GM19397 (cell line): ENCODE data around the gene DAP.
"Not testable (repeated sequence)": the region's sequence is repeated elsewhere in the genome, so short reads cannot be mapped to it uniquely, and the experiment has no call there.

ENCODE experiments used
- ATAC-seq: cut with Tn5 transposase; IDR thresholded peaks from one replicate; pipeline ENCODE4 v1.9.1; 2021; ENCODE audit warnings: mild to moderate bottlenecking, moderate library complexity; ENCODE audit not compliant: unreplicated experiment

The DAP gene

DNA sequence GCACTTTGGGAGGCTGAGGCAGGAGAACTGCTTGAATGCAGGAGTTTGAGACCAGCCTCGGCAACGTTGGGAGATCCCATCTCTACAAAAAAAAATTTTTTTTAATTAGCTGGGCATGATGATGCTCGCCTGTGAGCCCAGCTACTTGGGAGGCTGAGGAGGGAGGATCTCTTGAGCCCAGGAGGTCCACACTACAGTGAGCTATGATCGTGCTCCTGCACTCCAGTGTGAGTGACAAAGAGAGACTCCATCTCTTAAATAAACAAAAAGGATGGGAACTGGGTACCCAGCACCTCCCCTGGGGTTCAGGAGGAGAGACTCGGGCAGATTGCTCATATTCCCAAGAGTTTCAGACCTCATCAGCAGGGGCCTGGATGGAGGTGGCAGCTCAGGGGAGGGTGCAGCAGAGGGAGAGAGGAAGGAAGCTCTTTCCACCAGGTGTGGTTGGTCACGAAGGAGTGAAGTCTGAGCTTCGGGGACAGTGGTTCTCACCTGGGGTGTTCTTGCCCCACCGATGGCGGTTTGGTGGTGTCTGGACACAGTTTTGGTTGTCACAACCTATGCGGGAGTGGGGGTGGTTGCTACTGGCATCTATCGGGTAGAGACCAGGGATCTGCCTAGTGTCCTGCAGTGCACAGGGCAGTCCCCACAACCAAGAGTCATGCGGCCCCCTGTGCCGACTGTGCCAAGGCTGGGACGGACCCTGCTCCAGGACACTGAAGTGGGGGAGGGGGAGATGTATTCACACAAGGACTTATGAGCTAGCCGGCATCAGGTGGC lies 124.5 kb downstream of the DAP start:
- ATAC-seq: no peak

DNA sequence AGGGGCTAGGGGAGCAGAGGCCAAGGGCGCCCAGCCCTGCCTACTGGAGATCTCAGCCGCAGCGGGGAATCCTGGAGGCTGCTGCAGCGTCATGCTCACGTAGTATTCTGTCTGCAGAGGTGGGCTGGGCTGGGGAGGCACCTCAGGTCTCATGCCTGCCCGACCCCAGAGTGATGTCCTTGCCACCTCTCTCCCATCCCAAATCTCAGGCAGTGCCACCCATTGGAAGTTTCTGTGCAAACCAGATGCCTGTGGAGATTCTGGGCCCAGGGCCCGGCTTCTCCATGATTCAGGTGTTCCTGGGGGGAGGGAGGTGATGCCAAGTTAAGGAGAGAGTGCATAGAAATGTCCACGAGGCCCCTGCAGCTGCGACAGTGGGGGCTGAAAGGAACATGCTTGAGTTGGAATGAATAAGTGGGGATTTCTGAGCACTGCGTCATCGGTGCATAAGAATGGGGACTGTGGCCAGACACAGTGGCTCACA lies 125.1 kb downstream of the DAP start:
- ATAC-seq: peak; percentile 1

DNA sequence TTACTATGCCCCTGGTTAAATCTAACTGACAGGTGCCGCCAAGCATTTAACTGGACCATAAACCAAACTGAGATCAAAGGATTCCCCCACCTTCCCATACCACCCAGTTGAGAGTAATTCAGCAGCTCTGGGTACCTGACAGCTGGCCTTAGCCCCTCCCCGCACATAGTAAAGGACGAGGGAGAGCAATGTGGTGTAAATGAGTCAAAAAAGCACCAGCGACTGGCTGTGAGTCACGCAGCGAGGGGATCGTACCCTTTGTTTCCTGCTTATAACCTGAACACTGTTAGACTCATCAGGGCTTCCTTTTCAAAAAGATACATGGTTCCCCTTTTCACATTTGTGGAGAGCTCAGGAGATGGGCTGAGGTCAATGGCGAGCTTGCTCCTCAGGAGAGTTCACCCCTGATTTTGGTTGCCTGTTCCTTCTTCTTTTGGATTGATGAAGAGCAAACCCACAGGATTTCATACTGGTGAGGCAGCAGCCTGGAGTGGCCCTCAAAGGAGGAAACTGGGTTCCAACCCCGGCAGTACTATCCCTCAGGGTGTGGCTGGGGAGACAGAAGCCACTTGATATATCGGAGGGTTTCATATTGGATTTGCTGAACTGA lies 125.7 kb downstream of the DAP start:
- ATAC-seq: peak; percentile 61

- no peak for ATAC-seq
These were observed 126.5 kb downstream of the DAP start for GRCh38 chr5:10634562-10634961.

GRCh38 chr5:10634050-10634449 lies 127.0 kb downstream of the DAP start:
- no peak for ATAC-seq

DNA sequence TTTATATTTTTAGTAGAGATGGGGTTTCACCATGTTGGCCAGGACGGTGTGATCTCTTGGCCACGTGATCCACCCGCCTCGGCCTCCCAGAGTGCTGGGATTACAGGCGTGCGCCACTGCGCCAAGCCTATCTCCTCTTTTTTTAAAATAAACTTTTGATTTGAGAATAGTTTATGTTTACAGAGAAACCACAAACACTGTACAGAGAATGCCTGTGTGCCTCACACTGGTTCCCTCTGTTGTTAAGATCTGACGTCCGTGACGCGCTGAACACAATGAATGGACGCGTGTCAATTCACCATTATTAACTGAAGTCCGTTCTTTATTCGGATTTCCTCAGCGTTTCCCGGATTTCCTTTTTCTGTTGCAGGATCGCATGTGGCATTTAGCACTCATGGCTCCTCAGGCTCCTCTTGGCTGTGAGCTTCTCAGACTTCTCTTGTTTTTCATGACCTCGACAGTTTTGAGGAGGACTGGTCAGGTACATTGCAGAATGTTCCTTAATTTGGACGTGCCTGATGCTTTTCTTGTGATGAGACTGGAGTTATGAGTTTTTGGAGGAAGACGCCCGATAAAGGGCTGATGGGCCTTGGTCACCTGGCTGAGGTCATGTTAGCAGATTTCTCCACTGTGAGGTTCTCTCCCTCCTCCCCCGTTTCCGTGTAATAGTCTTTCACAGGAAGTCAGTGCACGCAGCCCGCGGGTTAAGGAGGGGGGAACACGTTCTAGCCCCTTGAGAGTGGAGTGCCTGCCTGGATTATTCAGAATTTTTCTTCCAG lies 127.6 kb downstream of the DAP start:
- ATAC-seq: no peak

- peak; percentile 34 for ATAC-seq
These were observed 128.8 kb downstream of the DAP start for GRCh38 chr5:10632110-10632761.

DNA sequence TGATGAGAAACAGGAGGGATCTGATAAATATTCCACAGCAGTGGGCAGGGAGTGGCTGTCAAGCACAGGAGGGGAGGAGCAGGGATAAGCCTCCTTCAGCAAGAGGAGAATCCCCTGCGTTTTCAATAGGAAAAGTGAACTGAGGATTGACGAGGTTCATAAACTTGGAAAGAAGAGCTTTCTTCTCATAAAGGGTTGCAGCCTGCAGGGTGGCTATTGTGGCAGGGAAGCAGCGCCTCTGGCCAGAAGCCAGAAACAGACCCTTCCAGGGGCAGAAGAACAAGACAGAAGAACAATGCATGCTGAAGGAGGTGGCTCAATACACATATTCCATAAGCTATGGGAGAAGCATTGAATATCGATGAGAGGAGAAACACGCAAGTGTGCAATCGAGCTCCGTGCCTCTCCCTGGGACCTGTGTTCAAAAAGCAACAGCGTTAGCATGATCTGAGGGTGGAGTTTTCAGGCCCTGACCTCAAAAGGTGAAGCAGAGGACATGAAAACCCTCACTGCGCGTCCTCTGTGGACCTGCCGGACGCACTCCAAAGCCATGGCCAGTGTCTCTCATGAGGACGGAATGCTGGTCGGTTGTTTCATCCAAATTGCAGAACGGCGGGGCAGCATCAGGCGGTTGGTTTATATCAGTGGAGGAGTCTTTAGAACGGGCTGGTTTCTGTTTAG lies 129.6 kb downstream of the DAP start:
- peak; percentile 0 for ATAC-seq

- not testable (repeated sequence) for ATAC-seq
These were observed 130.3 kb downstream of the DAP start for GRCh38 chr5:10630744-10631143.

- ATAC-seq: no peak
These were observed 130.9 kb downstream of the DAP start for GRCh38 chr5:10630126-10630525.

DNA sequence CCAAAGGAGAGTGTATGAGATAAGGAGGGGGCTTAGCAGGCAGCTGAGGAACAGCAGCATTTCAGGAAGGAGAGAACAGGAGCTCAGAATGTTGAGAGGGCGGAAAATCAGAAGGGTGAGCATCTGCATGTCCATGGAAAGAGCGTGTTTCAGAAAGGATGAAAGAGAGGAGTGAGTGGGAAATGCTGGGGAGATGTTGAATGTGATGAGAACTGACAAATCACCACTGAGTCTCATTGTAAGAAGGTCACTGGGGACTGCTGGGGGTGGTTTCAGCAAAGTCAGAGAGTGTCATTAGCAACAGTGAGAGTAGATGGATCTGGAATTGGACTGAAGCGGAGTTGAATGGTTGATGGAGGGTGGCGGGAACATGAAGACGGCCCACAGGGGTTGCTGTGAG lies 131.4 kb downstream of the DAP start:
- no peak for ATAC-seq
